Central memory CD4-positive, alpha-beta T cell (primary cell): ENCODE data around the gene FRS3.
"Not testable (repeated sequence)": the region's sequence is repeated elsewhere in the genome, so short reads cannot be mapped to it uniquely, and the experiment has no call there.

Experiments
- DNase-seq: peaks from one replicate; pipeline ENCODE4 v3.0.0; 2022

The FRS3 gene

DNA sequence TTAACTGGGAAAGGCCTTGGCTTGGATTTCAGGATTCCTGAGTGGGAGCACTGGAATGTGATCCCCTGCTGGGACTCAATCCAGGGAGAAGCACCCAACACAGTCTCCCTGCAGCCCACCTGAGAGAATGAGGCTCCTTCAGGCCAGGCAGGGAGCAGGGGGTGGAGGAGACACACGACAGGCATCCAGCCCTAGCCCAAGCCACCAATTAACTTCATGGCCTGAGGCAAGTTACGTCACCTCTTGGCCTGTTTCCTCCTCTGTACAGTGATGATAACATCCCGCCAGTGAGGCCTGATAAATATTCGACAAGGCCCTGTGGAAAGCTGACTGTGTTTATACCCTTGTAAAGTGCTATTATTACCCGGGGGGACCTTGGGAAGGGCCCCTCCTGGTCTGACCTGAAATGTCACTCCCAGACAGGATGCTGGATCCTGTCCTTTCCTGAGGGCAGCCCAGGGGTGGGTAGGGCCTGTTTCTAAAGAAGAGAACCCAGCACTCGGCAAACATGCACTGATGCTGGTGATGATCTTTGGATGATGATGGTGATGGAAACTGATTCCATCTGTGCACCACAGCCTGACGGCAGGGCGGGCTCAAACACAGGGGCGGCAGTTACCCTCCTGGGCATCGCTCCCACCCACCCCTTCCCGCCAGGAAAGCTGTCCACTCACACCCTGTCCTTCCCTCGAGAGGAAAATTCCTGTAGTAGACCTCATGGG, 12.4 kb downstream of the FRS3 start:
- no peak for DNase-seq

GRCh38 chr6:41766043-41766664, 13.5 kb downstream of the FRS3 start:
- DNase-seq: not testable (repeated sequence)

DNA sequence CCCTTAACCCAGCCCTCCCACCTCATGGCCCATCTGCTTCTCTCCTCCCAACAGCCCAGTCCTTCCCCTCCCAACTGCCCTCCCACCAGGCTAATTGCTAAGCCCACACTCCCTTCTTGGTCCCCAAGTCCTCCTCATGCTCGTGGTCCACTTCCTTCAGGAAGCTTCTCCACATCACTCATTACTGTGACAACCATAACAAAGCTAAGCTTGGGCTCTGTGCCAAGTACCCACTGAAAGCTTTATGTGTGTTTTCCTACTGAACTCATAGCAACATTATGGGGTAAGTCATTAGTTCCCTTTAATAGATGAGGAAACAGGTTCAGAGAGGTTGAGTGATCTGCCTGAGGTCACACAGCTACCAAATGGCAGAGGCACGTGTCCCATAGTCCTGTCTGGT, 16.2 kb downstream of the FRS3 start:
- DNase-seq: no peak

GRCh38 chr6:41759905-41760579, 19.7 kb downstream of the FRS3 start:
- no peak for DNase-seq

DNA sequence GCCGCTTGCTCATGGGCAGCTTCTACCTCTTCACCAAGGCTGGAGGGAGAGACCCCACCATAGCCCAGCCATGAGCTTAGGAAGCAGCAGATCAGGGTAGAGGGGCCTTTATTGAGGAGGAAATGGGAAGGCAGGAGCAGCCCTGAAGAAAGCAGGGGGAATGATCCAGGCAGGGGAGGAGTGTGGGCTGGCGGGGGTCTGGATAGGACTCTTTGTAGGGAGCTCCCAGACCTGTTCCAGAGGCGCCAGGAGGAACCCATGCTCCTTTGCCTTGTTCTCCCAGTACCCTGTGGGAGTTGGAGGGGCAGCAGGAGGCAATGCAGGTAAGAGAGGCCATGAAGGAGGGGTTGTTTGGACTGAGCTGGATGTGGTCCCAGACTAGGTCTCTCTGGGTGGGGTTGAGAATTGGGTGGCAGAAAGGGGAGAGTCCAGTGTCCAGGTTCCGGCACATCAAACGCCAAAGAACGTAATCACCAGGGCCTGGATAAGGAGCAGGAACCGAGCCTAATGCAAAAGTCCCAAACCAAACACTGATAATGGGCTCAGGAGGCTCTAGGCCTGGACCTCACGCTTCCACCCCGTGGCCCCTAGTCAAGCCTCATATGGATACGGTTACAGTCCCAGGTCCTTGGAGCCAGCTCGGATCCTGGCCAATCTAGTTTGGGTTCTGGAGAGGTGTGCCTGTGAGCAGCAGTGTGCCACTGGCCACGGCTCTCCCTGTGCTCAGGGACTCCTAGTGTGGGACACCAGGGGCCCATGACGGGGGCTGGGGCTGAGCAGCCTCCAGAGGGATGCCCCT, 20.4 kb downstream of the FRS3 start:
- DNase-seq: no peak

GRCh38 chr6:41758641-41759035, 21.1 kb downstream of the FRS3 start:
- DNase-seq: no peak

DNA sequence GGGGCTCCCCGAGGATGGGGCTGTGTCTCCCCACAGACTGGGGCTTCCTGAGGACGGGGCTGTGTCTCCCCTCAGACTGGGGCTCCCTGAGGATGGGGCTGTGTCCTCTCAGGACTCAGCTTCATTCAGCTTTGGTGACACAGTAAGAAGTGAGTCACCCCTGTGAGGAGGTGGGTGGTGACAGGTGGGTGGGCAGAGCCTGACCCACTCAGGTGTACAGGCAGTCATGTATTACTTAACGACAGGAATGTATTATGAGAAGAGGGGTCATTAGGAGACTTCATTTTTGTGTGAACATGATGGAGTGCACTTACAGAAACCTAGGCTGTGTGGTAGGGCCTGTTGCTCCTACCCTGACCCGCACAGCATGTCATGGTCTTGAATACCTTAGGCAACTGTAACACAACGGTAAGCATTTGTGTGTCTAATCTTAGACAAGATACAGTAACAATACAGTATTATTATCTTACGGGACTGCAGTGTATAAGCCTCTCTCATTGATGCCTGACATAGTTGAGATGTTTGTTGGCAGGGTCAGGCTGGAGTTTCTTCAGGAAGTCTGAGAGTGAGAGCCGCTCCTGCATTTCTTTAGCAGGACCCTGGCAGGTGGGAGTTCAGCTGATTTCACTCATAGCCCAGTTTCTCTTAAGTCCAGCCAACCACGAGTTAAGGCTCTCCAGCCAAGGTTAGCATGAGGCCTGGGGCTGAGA, 21.6 kb downstream of the FRS3 start:
- no peak for DNase-seq

DNA sequence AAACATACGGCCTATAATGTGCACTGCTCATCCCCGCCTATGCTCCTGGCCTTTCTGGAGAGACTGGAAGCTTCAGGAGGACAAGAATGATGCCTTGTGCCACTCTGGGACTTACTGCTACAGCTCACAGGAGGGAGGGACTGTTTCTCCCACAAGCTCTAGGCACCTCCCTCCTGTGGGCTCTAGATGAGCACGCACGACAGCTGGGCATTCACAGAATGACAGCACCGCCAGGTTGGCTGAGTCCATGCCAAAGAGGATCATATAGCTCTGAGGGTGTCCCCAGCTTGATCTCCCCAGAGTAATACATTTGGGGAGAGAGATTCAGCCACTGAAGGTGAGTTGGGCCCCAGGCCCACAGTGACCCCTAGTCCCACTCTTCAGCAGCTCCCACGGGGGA, 22.4 kb downstream of the FRS3 start:
- no peak for DNase-seq

GRCh38 chr6:41756354-41756753, 23.3 kb downstream of the FRS3 start:
- DNase-seq: no peak

DNA sequence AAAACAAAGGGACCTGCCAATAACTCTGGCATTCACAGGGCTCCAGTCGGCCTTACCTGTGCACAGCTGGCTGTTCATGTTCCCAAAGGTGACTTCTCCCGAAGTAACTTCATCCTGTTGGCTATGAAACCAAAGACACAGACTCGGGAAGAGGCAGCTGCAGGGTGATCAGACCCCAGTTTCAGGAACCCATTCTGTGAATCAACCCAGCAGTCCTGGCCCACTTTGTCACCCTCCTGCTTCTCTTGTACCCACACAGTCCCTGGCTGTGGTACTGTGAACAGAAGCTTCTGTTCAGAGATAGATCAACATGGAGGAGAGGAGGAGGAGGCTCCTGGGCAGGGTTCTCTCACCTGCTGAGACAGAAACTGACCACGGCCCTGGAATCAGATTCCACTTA, 23.8 kb downstream of the FRS3 start:
- DNase-seq: no peak

GRCh38 chr6:41750374-41750773, 29.3 kb downstream of the FRS3 start:
- DNase-seq: no peak

DNA sequence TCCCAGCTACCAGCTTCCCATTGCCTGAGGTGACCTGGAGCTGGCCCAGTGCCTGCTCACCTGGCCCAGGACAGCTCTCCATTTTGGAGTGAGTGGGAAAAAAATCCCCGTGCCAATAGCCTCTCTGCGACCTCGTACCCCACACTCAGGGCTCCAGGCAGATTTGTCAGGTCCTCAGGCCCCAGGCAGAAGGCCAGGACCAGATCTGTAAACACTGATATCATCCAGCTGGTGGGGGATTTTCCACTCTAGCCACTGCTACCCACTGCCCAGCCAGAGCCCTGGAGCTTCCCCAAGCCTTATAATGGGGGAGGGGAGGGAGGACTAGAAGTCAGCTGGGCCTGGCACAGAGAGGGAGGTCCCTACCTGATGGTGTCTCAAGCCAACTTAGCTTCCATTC, 31.2 kb downstream of the FRS3 start:
- DNase-seq: no peak

GRCh38 chr6:41748102-41748477, 31.6 kb downstream of the FRS3 start:
- no peak for DNase-seq

GRCh38 chr6:41747256-41748101, 32.2 kb downstream of the FRS3 start, which contains the start of gene PGC:
Gene PGC, minus strand, starts transcription at chr6:41747397. Its CDS starts 63 bp downstream, at chr6:41747334.
- no peak for DNase-seq

GRCh38 chr6:41746107-41746506, 33.6 kb downstream of the FRS3 start:
- DNase-seq: no peak

DNA sequence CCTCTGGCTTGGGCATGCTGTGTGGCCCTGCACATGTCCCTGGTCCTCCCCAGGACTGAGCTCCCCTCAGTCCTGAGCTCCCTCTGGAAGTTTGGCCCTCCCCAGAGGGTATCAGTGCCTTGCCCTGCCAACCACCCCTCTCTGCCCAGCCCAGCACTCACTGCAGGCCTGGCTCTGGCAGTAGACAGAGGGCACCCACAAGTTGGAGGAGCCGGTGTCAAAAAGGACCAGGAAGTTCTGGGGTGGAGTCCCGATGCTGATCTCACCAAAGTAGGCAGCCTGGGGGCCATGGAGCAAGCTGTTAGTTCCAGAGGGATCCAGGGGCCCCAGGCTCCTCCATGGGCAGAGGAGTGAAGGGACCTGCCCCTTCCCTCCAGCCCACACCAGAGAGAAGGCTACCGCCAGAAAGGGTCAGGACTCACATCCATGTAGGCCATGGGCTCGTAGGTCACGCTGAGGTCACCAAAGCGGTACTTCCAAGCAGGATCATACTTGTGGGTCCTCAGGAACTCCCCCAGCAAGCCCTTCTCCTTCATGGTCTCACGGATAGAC, 35.4 kb downstream of the FRS3 start:
- DNase-seq: no peak

- no peak for DNase-seq
These were observed 36.1 kb downstream of the FRS3 start for GRCh38 chr6:41743406-41744235.

DNA sequence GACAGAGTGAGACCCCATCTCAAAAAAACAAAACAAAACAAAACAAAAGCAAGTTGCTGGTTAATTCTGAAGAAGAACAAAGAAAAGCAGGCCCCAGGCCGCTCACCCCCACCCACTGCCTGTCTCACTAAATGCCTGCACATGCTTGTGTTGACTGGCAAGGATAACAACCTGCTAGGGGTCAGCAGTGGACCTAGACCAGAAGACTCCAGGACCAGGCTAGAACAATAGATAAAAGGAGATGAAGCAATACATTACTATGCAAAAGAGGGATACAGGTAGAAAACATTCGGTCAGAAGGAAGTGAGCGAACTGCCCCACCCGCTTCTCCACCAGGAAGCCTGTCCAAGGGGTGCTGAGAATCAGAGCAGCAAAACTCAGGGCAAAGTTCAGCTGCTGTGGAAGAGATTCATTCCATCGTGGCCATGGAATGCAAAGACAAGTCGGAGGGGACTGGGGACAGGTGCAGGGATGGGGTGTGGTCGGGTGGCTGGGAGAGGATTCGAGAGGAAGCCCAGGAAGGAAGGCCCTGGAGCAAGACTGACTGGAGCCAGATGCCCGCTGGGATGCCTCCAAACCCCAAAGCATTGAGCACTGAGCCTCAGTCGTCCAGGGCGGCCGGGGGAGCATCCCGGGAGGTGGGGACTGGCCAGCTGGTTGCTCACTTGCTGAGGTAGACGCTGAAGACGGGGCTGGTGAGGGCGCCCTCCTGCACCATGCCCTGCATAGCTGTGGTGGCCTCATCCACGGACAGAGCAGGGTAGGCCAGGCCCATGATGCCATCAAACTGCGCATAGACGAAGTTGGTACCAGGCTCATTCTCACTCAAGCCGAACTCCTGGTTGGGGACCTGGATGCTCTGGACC, 37.8 kb downstream of the FRS3 start:
- DNase-seq: no peak
